ENCODE measurements around the gene SPPL2B. TPM values are rescaled to one million over a fixed set of nuclear protein-coding genes. Genes with fewer than 3 reads are reported as not detected.
A peak's percentile ranks its signal among the peaks of the same experiment; 100 is the strongest.

SPPL2B gene
- total RNA-seq, 2 donors from 2014 or later = 75.8 to 202 TPM

DNA sequence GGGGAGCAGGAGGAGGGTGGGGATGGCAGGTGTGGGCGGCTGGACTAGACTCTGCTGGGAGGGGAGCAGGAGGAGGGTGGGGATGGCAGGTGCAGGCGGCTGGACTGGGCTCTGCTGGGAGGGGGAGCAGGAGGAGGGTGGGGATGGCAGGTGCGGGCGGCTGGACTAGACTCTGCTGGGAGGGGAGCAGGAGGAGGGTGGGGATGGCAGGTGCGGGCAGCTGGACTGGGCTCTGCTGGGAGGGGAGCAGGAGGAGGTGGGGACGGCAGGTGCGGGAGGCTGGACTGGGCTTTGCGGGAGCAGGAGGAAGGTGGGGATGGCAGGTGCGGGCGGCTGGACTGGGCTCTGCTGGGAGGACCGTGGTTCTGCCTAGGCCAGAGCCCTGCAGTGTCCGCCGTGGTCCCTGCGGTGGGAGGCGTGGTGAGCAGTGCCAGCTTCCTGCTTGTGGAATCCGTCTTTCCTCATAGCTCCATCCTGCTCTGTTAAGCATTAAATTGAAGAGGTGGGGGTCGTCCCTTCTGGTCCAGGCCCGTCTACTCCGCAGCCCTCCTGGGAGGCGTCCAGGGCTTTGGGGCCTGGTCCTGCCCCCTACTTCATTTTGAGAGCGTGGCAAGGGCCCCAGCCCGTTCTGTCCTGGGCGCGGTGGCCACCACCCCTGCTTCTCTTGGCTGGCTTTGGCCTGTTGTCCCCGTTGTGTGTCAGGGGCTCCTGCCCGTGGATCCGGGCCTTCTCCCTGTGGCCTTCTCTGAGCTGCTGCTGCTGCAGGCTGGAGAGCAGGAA, 4.7 kb downstream of the SPPL2B start:
- peaks cover 62% of the 10 kb centered on the region for H3K4me1 ChIP-seq
- H3K36me3 ChIP-seq (replicated peaks in 1 of 2; ENCODE audit: insufficient read depth in 1 of 2, low read depth in 2 of 2) = no peaks in the 10 kb centered on the region
- peak in 1 of 3 donors; percentile 14 for TF ChIP-seq POLR2A (IDR thresholded peaks at IDR 0.05)
- TF ChIP-seq, protein P1, sequence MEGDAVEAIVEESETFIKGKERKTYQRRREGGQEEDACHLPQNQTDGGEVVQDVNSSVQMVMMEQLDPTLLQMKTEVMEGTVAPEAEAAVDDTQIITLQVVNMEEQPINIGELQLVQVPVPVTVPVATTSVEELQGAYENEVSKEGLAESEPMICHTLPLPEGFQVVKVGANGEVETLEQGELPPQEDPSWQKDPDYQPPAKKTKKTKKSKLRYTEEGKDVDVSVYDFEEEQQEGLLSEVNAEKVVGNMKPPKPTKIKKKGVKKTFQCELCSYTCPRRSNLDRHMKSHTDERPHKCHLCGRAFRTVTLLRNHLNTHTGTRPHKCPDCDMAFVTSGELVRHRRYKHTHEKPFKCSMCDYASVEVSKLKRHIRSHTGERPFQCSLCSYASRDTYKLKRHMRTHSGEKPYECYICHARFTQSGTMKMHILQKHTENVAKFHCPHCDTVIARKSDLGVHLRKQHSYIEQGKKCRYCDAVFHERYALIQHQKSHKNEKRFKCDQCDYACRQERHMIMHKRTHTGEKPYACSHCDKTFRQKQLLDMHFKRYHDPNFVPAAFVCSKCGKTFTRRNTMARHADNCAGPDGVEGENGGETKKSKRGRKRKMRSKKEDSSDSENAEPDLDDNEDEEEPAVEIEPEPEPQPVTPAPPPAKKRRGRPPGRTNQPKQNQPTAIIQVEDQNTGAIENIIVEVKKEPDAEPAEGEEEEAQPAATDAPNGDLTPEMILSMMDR (IDR thresholded peaks at IDR 0.05) = peak in 1 of 7 experiments; percentile 2
- DNase-seq = peak; percentile 37 to 70 (median 63)
- H3K27me3 ChIP-seq = no peaks in the 10 kb centered on the region
- H3K9me3 ChIP-seq = no peaks in the 10 kb centered on the region
- WGBS, 2 donors = 16 to 36% methylated on average over 17 to 26 of the region's 27 CpGs
- H3K4me3 ChIP-seq = no peak overlapping the region
- peak; percentile 8 for ATAC-seq
- intact Hi-C loops (cut with DNase I) = no loop called here
- H3K27ac ChIP-seq = peak overlapping the region; percentile 9 to 81 (median 74)

DNA sequence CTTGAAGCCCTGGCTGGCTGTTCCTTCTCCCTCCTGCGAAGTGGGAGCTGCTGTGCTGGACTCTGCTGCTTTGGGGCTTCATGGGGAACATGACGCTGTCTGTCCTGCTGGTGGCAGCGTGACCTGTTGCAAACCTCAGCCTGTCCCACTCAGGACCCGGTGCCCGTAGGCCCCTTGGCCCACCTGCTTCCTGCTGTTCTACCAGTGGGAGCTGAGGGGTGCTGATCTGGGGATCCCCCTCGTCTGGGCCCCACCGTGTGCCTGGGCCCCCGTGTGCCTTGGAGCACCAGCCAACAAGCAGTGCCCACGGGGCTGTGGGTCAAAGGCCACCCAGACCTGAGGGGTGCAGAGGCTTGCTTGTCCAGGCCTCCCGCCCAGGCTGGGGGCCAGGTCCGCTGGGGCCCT, 5.3 kb downstream of the SPPL2B start:
- Histone ChIP-seq H3K27ac (peak overlapping the region; percentile 9 to 81 (median 74)), H3K4me3 (no peak overlapping the region), H3K4me1 (peaks cover 62% of the 10 kb centered on the region), H3K36me3 (replicated peaks in 1 of 2; ENCODE audit: insufficient read depth in 1 of 2, low read depth in 2 of 2) (no peaks in the 10 kb centered on the region), H3K9me3 (no peaks in the 10 kb centered on the region), H3K27me3 (no peaks in the 10 kb centered on the region)
- no peak for TF ChIP-seq POLR2A (IDR thresholded peaks at IDR 0.05)
- TF ChIP-seq, protein P1 (IDR thresholded peaks at IDR 0.05) = peak in 1 of 7 experiments; percentile 0
- intact Hi-C loops (cut with DNase I) = no loop called here
- no peak for ATAC-seq
- DNase-seq = no peak
- WGBS, 2 donors = 51% methylated on average over 7 of the region's 11 CpGs; no CpG with 5 or more reads in 1 of the 2 donors

DNA sequence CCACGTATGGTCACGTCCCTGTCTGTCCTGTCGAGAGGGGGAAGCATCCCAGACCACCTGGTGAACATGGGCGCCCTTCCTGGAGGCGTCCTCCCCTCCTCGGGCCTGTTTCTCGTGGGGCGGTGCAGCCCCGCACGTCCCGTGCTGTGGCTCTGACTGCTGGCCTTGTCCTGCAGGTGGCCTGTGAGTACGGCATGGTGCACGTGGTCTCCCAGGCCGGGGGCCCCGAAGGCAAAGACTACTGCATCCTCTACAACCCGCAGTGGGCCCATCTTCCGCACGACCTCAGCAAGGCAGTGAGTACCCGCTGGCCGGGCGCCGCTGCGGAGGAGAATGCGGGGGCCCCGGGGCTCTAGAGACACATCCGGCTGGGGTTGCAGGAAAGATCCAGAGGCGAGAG, 5.9 kb downstream of the SPPL2B start:
- no peak overlapping the region for H3K4me3 ChIP-seq
- WGBS, 2 donors = 90 to 99% methylated on average over 14 to 27 of the region's 27 CpGs

DNA sequence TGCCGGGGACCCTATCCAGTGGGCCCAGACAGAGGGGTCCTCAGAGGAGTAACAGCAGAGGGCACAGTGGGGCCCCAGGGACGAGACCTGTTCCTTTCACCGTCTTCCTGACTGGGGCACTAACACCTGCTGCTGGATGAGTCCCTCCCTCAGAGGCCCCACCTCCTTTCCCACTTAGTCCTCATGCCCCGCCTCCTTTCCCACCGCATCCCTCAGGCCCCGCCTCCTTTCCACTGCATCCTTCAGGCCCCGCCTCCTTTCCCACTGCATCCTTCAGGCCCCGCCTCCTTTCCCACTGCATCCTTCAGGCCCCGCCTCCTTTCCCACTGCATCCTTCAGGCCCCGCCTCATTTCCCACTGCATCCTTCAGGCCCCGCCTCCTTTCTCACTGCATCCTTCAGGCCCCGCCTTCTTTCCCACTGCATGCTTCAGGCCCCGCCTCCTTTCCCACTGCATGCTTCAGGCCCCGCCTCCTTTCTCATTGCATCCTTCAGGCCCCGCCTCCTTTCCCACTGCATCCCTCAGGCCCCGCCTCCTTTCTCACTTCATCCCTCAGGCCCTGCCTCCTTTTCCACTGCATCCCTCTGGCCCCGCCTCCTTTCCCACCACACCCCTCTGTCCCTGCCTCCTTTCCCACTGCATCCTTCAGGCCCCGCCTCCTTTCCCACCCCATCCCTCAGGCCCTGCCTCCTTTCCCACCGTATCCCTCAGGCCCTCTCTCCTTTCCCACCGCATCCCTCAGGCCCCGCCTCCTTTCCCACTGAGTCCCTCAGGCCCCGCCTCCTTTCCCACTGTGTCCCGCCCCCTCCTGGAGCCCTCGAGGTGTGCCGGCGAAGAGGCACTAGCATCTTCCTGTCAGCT, 6.7 kb downstream of the SPPL2B start:
- ATAC-seq (no peak), DNase-seq (no peak)
- H3K27ac ChIP-seq = no peak overlapping the region
- no peaks in the 10 kb centered on the region for H3K27me3 ChIP-seq
- WGBS, 2 donors = 91% methylated on average over 26 of the region's 26 CpGs
- no peaks in the 10 kb centered on the region for H3K9me3 ChIP-seq
- H3K36me3 ChIP-seq (replicated peaks in 1 of 2; ENCODE audit: insufficient read depth in 1 of 2, low read depth in 2 of 2) = no peaks in the 10 kb centered on the region
- intact Hi-C loops (cut with DNase I) = no loop called here
- H3K4me1 ChIP-seq = peaks cover 49% of the 10 kb centered on the region
- TF ChIP-seq POLR2A (IDR thresholded peaks at IDR 0.05) = no peak
- TF ChIP-seq, protein P1 (IDR thresholded peaks at IDR 0.05) = no peak
- H3K4me3 ChIP-seq = no peak overlapping the region

More for the DNA sequence above, 5.9 kb downstream of the SPPL2B start:
- Histone ChIP-seq H3K9me3 (no peaks in the 10 kb centered on the region), H3K27ac (peak overlapping the region in 3 of 4 donors; percentile 67 to 81 (median 80)), H3K4me1 (peaks cover 57% of the 10 kb centered on the region), H3K36me3 (replicated peaks in 1 of 2; ENCODE audit: insufficient read depth in 1 of 2, low read depth in 2 of 2) (no peaks in the 10 kb centered on the region), H3K27me3 (no peaks in the 10 kb centered on the region)
- no peak for TF ChIP-seq POLR2A (IDR thresholded peaks at IDR 0.05)
- TF ChIP-seq, protein P1 (IDR thresholded peaks at IDR 0.05) = no peak
- DNase-seq (no peak), ATAC-seq (no peak)
- intact Hi-C loops (cut with DNase I) = no loop called here

All from body of pancreas (tissue), 4 donors.